ENCODE measurements around the gene CAD. TPM values are rescaled to one million over a fixed set of nuclear protein-coding genes. Genes with fewer than 3 reads are reported as not detected.
A peak's percentile ranks its signal among the peaks of the same experiment; 100 is the strongest.
"Not testable (repeated sequence)": the region's sequence is repeated elsewhere in the genome, so short reads cannot be mapped to it uniquely, and the experiment has no call there.

CAD gene
- total RNA-seq, 1 donor from 2014 or later: 82.5 TPM

DNA sequence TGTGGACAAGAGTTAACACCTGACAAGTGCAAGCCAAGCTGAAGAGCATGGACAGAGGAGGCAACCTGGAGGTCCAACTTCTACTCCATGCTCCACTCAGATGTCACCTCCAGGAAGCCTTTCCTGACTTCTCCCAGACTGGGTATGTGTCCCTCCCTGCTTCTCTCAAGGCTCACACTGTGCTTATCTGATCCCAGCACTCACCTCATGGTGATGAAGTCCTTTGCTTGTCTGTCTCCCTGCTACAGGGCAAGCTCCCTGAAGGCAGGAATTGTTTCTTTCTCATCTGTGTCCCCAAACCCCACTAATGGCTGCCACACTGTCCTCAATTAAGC, 48.3 kb downstream of the CAD start:
- Mint-ChIP-seq H3K4me1 (peaks cover 22% of the 10 kb centered on the region), H3K27ac (no peak overlapping the region), H3K27me3 (ENCODE audit: low read depth) (peaks cover 26% of the 10 kb centered on the region), H3K36me3 (no peaks in the 10 kb centered on the region), H3K4me3 (peak overlapping the region; percentile 8), H3K9me3 (no peaks in the 10 kb centered on the region)
- TF ChIP-seq, protein P1, sequence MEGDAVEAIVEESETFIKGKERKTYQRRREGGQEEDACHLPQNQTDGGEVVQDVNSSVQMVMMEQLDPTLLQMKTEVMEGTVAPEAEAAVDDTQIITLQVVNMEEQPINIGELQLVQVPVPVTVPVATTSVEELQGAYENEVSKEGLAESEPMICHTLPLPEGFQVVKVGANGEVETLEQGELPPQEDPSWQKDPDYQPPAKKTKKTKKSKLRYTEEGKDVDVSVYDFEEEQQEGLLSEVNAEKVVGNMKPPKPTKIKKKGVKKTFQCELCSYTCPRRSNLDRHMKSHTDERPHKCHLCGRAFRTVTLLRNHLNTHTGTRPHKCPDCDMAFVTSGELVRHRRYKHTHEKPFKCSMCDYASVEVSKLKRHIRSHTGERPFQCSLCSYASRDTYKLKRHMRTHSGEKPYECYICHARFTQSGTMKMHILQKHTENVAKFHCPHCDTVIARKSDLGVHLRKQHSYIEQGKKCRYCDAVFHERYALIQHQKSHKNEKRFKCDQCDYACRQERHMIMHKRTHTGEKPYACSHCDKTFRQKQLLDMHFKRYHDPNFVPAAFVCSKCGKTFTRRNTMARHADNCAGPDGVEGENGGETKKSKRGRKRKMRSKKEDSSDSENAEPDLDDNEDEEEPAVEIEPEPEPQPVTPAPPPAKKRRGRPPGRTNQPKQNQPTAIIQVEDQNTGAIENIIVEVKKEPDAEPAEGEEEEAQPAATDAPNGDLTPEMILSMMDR (IDR thresholded peaks at IDR 0.05; ENCODE audit: unreplicated experiment): no peak
- DNase-seq (ENCODE audit: low spot score in 2 of 2, unreplicated experiment in 2 of 2): no peak

DNA sequence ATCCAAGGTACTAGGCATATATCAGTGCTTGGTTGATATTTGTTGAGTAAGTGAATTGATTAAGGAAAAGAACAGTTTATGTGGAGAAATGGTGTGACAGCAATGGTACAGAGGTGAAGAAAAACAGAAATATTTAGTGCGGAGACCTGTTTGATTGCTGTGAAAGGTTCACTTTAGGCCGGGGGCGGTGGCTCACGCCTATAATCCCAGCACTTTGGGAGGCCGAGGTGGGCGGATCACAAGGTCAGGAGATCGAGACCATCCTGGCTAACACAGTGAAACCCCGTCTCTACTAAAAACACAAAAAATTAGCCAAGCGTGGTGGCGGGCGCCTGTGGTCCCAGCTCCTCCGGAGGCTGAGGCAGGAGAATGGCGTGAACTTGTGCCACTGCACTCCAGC, 51.1 kb downstream of the CAD start:
- not testable (repeated sequence) for H3K36me3 Mint-ChIP-seq; H3K9me3 Mint-ChIP-seq; H3K27ac Mint-ChIP-seq; H3K4me3 Mint-ChIP-seq; DNase-seq (ENCODE audit: low spot score in 2 of 2, unreplicated experiment in 2 of 2)
- peaks cover 25% of the 10 kb centered on the region for H3K27me3 Mint-ChIP-seq (ENCODE audit: low read depth)
- H3K4me1 Mint-ChIP-seq: peaks cover 15% of the 10 kb centered on the region

DNA sequence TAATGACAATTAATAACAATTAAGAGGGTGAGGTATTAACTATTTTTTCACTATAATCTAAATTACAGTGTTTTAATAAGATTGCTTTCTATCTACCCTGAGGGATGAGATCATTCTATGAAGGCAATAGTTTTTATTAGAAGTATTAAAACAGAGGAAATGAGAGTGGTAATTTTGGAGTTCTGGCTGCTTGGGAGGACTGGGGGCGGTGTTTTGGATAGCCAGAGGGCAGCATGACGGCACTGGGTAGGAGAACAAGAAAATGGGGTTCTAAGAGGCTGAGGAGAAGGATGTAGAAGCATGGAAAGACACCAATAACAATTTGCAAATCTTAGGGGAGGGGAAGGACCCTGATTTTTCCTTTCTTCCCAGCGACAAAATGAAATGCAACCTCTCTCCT, 53.0 kb downstream of the CAD start:
- H3K4me3 Mint-ChIP-seq: no peak overlapping the region
- no peak for DNase-seq (ENCODE audit: low spot score in 2 of 2, unreplicated experiment in 2 of 2)
- no peaks in the 10 kb centered on the region for H3K9me3 Mint-ChIP-seq
- peaks cover 1% of the 10 kb centered on the region for H3K4me1 Mint-ChIP-seq
- H3K27ac Mint-ChIP-seq: no peak overlapping the region
- TF ChIP-seq, protein P1 (IDR thresholded peaks at IDR 0.05; ENCODE audit: unreplicated experiment): no peak
- H3K36me3 Mint-ChIP-seq: no peaks in the 10 kb centered on the region
- H3K27me3 Mint-ChIP-seq (ENCODE audit: low read depth): peaks cover 33% of the 10 kb centered on the region

DNA sequence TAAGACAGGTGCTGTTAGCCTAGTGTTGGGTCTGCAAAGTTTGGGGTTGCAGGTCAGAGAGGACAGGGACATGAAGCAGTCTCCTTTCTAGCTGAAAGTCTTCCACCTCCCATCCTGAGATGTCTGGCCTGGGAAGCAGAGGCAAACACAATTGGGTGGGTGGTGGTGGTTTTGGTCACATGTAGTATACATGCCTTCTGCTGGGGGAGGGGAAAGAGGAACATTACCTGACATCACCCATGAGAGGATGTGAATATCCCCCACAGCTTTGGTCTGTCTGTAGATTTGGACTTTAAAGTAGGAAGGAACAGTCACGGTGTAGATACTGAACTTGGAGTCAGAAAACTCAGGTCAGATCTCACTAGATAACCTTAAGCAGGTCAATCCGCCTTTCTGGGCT, 53.5 kb downstream of the CAD start:
- H3K4me3 Mint-ChIP-seq: no peak overlapping the region
- H3K27ac Mint-ChIP-seq: no peak overlapping the region
- peaks cover 33% of the 10 kb centered on the region for H3K27me3 Mint-ChIP-seq (ENCODE audit: low read depth)
- no peaks in the 10 kb centered on the region for H3K9me3 Mint-ChIP-seq
- TF ChIP-seq, protein P1 (IDR thresholded peaks at IDR 0.05; ENCODE audit: unreplicated experiment): no peak
- no peaks in the 10 kb centered on the region for H3K36me3 Mint-ChIP-seq
- no peaks in the 10 kb centered on the region for H3K4me1 Mint-ChIP-seq
- DNase-seq (ENCODE audit: low spot score in 2 of 2, unreplicated experiment in 2 of 2): no peak

DNA sequence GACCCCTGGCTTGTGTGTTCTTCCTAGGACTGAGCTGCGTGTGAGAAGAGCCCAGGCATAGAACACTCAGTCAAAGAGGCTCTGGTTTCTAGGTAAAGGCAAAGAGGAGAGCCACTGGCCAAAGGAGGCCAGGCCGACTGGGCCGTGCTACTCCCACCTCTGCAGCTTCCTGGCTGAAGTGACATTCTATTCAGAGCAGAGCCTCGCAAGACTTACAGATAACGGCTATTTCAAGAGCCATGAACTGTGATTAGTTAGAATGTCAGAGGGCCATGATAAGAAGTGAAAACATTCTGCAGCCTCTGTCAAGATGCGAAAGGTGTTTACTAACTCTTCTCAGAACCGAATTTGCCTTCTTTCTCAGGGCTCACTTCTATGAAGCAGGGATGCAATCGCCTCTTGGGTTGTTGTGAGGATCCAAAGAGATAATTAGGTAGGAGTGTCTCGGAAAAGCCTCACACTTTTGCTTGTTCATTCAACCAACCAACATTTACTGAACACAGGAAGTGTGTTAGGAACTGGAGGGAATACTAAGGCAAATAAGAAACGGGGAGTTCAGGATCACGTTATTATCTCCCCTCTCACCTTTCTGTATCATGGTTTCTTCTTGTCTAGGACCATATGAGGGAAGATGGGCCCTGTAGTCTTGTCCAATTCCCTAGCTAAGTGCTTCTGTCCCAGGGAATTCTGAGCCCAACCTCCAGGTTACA, 54.6 kb downstream of the CAD start:
- H3K9me3 Mint-ChIP-seq: no peaks in the 10 kb centered on the region
- peaks cover 40% of the 10 kb centered on the region for H3K27me3 Mint-ChIP-seq (ENCODE audit: low read depth)
- no peaks in the 10 kb centered on the region for H3K36me3 Mint-ChIP-seq
- no peak for DNase-seq (ENCODE audit: low spot score in 2 of 2, unreplicated experiment in 2 of 2)
- H3K4me1 Mint-ChIP-seq: no peaks in the 10 kb centered on the region
- no peak overlapping the region for H3K4me3 Mint-ChIP-seq
- no peak overlapping the region for H3K27ac Mint-ChIP-seq
- TF ChIP-seq, protein P1 (IDR thresholded peaks at IDR 0.05; ENCODE audit: unreplicated experiment): no peak

DNA sequence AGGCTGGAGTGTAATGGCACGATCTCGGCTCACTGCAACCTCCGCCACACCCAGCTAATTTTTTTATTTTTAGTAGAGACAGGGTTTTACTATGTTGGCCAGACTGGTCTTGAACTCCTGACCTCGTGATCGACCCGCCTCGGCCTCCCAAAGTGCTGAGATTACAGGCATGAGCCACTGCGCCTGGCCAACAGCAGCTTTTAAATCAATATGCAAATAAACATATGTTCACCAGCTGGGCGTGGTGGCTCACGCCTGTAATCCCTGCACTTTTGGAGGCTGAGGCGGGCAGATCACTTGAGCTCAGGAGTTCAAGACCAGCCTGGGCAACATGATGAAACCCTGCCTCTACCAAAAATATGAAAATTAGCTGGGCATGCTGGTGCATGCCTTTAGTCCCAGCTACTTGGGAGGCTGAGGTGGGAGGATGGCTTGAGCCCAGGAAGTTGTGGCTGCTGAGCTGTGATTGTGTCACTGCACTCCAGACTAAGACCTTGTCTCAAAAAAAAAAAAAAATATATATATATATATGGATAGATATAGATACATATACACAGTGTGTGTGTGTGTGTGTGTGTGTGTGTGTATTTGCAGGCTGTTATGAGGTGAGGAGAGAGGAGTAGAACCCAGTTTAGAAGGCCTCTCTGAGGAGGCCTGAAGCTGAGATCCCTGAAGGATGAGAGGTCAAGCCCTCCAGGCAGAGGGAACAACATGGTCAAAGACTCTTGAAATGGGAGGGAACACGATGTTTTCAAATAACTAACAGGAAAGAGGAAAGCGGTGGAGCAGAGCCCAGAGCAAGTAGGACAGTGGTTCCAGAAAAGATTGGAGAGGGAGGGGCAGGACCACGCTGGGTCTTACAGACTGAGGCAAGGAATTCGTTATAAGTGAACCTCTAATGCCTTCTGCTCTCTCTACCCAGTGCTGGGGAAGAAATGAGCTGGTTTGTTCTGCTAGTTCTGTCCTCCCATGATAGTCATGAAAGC, 55.7 kb downstream of the CAD start:
- peaks cover 48% of the 10 kb centered on the region for H3K27me3 Mint-ChIP-seq (ENCODE audit: low read depth)
- H3K9me3 Mint-ChIP-seq; H3K36me3 Mint-ChIP-seq; H3K27ac Mint-ChIP-seq; H3K4me1 Mint-ChIP-seq; DNase-seq (ENCODE audit: low spot score in 2 of 2, unreplicated experiment in 2 of 2); H3K4me3 Mint-ChIP-seq: not testable (repeated sequence)

Measured in mesothelial cell of epicardium (in vitro differentiated cells).